ENCODE data around the gene QPRT.
A peak's percentile ranks its signal among the peaks of the same experiment; 100 is the strongest.
"Not testable (repeated sequence)": the region's sequence is repeated elsewhere in the genome, so short reads cannot be mapped to it uniquely, and the experiment has no call there.

The QPRT gene

DNA sequence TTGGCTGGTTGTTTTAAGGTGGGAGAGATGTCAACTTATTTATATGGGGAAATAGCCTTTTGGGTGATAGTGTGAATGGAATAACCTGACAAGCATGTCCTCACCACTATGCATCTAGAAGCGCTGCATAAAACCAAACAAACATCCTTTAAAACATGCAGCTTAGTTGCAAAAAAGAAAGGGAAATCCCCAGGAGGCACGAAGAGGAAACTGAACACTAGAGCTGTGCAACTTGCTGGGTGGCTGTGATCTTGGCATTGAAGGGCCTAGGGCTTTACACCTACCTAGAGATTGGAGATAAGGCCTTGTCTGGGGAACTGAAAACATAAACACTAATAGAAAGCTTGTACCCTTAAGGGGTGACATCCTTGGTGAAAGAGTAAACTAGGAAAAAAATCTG is 59.5 kb downstream of the QPRT start:
- TF ChIP-seq CTCF (IDR thresholded peaks at IDR 0.05; ENCODE audit: control extremely low read depth, extremely low read depth, low read depth, missing control alignments), result no peak
- ChIA-PET CTCF (interaction anchor here (0.7 to 1.7 kb wide), 7 partner anchors 8 to 294 kb away, joined by 3 to 16 read pairs (median 4); no protein-coding TSS in a partner anchor), POLR2A (interaction anchor here (0.7 kb wide), 1 partner anchor 9 kb away, joined by 5 read pairs; no protein-coding TSS in a partner anchor)
- peak; percentile 70 for DNase-seq (ENCODE audit: extremely low spot score)

DNA sequence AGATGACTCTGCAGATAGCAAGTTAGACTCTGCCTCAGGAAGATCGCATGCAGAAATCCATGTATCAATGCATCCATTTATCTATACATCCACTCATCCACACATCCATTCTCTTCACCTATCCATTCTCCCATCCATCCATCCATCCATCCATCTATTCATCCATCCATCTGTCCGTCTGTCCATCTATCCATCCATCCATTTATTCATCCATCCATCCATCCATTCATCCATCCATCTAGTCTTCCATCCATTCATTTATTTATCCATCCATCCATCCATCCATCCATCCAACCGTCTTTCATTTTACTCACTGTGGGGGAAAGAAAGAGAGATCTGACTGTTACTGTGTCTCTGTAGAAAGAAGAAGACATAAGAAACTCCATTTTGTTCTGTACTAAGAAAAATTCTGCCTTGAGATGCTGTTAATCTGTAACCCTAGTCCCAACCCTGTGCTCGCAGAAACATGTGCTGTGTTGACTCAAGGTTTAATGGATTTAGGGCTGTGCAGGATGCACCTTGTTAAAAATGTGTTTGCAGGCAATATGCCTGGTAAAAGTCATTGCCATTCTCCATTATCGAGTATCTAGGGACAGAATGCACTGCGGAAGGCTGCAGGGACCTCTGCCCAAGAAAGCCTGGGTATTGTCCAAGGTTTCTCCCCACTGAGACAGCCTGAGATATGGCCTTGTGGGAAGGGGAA is 61.1 kb downstream of the QPRT start:
- POLR2A ChIA-PET, result not testable (repeated sequence)

GRCh38 chr16:29740630-29741015 is 61.6 kb downstream of the QPRT start:
- CTCF ChIA-PET, result interaction anchor here (1.4 kb wide), 1 partner anchor 11 kb away, joined by 3 read pairs; no protein-coding TSS in a partner anchor
- POLR2A ChIA-PET; DNase-seq (ENCODE audit: extremely low spot score): not testable (repeated sequence)

More for the DNA sequence above, 61.1 kb downstream of the QPRT start:
- CTCF ChIA-PET, result interaction anchor here (0.7 to 1.3 kb wide), 3 partner anchors 25 to 108 kb away, joined by 3 to 5 read pairs (median 3); no protein-coding TSS in a partner anchor
- not testable (repeated sequence) for DNase-seq (ENCODE audit: extremely low spot score)

- ChIA-PET CTCF (interaction anchor here (1.1 kb wide), 1 partner anchor 12 kb away, joined by 3 read pairs; no protein-coding TSS in a partner anchor), POLR2A (interaction anchor here (0.8 kb wide), 1 partner anchor 11 kb away, joined by 3 read pairs; no protein-coding TSS in a partner anchor)
- DNase-seq (ENCODE audit: extremely low spot score), result no peak
- no peak for TF ChIP-seq CTCF (IDR thresholded peaks at IDR 0.05; ENCODE audit: control extremely low read depth, extremely low read depth, low read depth, missing control alignments)
These were observed 63.8 kb downstream of the QPRT start for GRCh38 chr16:29742683-29743275.

GRCh38 chr16:29743475-29743826 is 64.5 kb downstream of the QPRT start:
- POLR2A ChIA-PET, result interaction anchor here (0.8 kb wide), 1 partner anchor 10 kb away, joined by 3 read pairs; no protein-coding TSS in a partner anchor
- CTCF ChIA-PET, result interaction anchor here (1.1 kb wide), 1 partner anchor 11 kb away, joined by 3 read pairs; no protein-coding TSS in a partner anchor

DNA sequence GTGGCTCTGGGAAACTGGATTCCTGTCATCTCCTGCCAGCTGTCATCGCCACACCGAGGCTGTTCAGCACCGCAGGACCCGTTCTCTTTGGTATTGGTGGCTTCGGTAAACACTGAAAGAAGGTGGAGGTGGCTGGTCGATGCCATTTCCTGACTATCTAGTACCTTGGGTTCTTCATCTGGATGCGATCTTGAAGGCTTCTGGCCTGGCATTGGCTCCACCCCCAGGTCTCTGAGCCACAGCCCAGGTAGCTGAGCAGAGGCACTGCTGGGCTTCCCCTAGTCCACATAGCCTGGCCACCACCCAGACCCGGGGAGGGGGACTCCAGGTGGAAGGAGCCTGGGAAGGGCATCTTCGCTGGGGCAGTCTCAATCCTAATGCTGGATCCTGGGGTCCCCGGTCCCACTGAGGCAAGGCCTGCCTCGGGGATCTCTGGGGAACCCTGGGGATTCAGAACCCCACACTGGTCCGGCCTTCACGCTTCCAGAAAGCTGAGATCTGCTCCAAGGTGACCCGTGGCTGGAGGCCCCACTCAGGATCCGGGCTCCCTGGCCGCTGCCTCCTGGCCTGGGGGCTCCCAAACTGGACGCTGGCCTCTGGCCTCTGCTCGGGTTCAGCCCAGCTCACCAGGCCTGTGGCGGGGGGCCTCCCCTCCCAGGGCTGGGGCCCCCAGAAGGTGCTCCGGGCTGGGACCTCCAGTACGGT is 65.0 kb downstream of the QPRT start:
- DNase-seq (ENCODE audit: extremely low spot score), result no peak
- TF ChIP-seq CTCF (IDR thresholded peaks at IDR 0.05; ENCODE audit: control extremely low read depth, extremely low read depth, low read depth, missing control alignments), result no peak
- CTCF ChIA-PET, result no interaction called here
- POLR2A ChIA-PET, result no interaction called here

More at GRCh38 chr16:29743475-29743826, 64.5 kb downstream of the QPRT start:
- TF ChIP-seq CTCF (IDR thresholded peaks at IDR 0.05; ENCODE audit: control extremely low read depth, extremely low read depth, low read depth, missing control alignments), result no peak
- no peak for DNase-seq (ENCODE audit: extremely low spot score)

DNA sequence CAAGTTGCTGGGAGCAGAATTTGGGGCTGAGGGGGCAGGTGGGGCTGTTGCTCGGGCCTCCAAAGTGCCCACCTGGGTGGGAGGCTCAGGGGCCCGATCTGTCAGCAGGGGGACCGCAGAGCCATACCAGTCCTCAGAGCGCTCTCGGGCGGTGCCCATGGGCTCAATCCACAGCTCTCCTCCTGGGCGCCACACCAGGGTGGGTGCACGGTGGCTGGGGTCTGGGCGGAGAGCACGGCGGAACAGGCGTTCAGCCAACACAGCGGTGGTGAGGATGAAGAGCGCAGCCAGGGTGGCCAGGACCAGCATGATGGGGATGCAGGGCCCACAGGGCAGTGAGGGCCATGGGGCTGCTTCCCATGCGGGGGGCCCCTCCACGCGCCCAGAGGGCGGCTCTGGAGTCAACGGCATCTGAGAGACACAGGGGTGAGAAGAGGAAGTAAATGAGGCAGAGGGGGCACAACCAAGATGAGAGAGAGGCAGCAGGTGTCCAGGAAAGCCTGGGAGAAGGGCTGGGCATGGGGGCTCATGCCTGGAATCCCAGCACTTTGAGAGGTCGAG is 65.6 kb downstream of the QPRT start:
- DNase-seq (ENCODE audit: extremely low spot score), result peak; percentile 24
- TF ChIP-seq CTCF (IDR thresholded peaks at IDR 0.05; ENCODE audit: control extremely low read depth, extremely low read depth, low read depth, missing control alignments), result no peak
- CTCF ChIA-PET, result interaction anchor here (1.0 to 1.3 kb wide), 2 partner anchors 40 to 101 kb away, joined by 3 read pairs; no protein-coding TSS in a partner anchor
- POLR2A ChIA-PET, result no interaction called here
